IMR-90 (cell line): ENCODE results near the gene ELFN1. TPM values are rescaled to one million over a fixed set of nuclear protein-coding genes. Genes with fewer than 3 reads are reported as not detected.

ENCODE experiments used
- CEBPB ChIP-seq: IDR thresholded peaks from 2 replicates; pipeline ENCODE4 v1.6.1; 2012; ENCODE audit warnings: low read depth, low read length, improper control_type of control experiment
- CTCF ChIP-seq: conservative IDR thresholded peaks from 2 replicates; pipeline ENCODE4 v1.5.1; 2012; ENCODE audit warnings: mild to moderate bottlenecking, low read depth, low read length, improper control_type of control experiment
- FOS ChIP-seq: fragments of 150-350 bp; IDR thresholded peaks from 2 replicates; pipeline ENCODE4 v1.6.1; 2016; ENCODE audit warnings: low read depth, low read length
- polyA plus RNA-seq, 3 experiments: library from polyadenylated mRNA; depleted of rRNA; stranded (reverse); fragments of >200 nt; gene quantifications; 2 replicates each; pipeline ENCODE4 v1.2.3, GENCODE V29; 2012; ENCODE audit warnings: low replicate concordance in 1 of 3
- total RNA-seq: library from RNA; depleted of rRNA; stranded (reverse); fragments of >200 nt; gene quantifications from 2 replicates; pipeline ENCODE4 v1.2.3, GENCODE V29; 2012

Gene ELFN1
- total and polyA plus RNA-seq, 2 of the 4 experiments (the other 2 are of a cell fraction): 1.6 to 5.2 TPM

DNA sequence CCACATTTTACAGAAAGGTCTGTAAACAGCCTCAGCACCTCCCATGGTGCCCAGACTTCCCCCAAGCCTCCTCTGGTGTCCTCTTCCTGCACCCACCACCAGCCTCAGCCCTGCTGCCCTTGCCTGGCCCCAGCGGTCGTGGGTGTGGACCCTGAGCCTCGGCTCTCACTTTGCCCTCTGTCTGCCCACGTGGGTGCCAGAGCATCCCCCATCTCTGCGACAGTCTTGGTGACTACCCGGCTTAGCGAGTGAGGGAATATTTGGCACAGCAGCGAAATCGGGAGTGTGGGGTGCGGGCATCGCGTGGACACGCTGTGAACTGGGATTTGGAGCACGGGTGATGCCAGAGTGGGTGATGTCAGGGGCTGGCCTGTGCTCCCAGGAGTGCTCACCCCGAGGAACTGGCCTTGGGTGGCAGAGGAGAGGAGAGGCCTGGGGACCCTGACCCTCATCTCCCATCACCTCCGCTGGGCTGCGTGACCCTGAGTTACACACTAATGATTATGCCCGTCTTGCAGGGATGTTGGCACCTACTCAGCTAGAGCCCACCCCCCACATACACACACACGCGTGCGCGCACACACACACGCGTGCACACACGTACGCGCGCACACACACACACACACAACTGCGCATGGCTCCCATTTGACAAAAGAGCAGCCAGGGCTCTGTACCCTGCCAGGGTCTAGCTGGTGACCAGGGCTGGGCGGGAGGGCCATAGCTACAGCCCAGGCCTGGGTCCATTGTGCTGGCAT, 8.7 kb downstream of the ELFN1 start (continued):
- TF ChIP-seq CTCF (no peak), FOS (no peak), CEBPB (no peak)
